PC-3 (cell line): ENCODE results near the gene RUFY2.

Source experiments
- CTCF ChIP-seq: fragments of 300-600 bp; sonication (generic); conservative IDR thresholded peaks from 2 replicates; pipeline ENCODE4 v1.5.1; 2017; ENCODE audit warnings: antibody characterized with exemption, low read depth, mild to moderate bottlenecking, low read length
- EZH2 ChIP-seq: fragments of 300-600 bp; sonication (generic); IDR thresholded peaks from one replicate; pipeline ENCODE4 v1.6.1; 2017; ENCODE audit warnings: antibody characterized with exemption, mild to moderate bottlenecking, low read length; ENCODE audit not compliant: unreplicated experiment
- EZH2phosphoT487 ChIP-seq: fragments of 300-600 bp; sonication (generic); IDR thresholded peaks from 2 replicates; pipeline ENCODE4 v1.6.1; 2018; ENCODE audit warnings: mild to moderate bottlenecking, antibody characterized with exemption, low read length, borderline replicate concordance

- no peak for TF ChIP-seq CTCF
- no peak for TF ChIP-seq EZH2
- TF ChIP-seq EZH2phosphoT487, result no peak
Measured at GRCh38 chr10:68305854-68306253, 101.2 kb downstream of the RUFY2 start.
